ENCODE data around the gene NCKAP5.
A peak's percentile ranks its signal among the peaks of the same experiment; 100 is the strongest.

Gene NCKAP5

GRCh38 chr2:132645176-132645575, 923.1 kb downstream of the NCKAP5 start:
- DNase-seq: no peak

GRCh38 chr2:132642415-132642814, 925.8 kb downstream of the NCKAP5 start:
- no peak for DNase-seq

- no peak for DNase-seq
Observed at GRCh38 chr2:132641819-132642218, 926.4 kb downstream of the NCKAP5 start.

DNA sequence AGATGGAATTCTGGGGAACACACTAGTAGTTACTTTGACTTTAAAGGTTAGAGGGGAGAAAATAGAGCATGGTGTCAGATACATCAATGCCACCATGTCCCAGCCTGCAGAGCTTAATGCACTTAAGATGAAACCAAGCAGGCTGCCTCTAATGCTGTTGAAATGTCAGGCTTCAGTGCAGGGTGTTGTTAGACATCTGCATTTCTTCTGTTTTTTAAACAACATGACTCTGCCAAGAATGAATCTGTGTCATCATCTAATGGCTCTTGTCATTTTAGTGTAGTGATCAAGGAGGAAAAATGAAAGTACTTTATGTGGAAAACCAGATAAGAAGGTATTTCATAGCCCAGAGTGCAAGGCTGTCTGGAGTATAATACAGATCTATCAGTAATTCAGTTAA, 928.1 kb downstream of the NCKAP5 start:
- no peak for DNase-seq

DNA sequence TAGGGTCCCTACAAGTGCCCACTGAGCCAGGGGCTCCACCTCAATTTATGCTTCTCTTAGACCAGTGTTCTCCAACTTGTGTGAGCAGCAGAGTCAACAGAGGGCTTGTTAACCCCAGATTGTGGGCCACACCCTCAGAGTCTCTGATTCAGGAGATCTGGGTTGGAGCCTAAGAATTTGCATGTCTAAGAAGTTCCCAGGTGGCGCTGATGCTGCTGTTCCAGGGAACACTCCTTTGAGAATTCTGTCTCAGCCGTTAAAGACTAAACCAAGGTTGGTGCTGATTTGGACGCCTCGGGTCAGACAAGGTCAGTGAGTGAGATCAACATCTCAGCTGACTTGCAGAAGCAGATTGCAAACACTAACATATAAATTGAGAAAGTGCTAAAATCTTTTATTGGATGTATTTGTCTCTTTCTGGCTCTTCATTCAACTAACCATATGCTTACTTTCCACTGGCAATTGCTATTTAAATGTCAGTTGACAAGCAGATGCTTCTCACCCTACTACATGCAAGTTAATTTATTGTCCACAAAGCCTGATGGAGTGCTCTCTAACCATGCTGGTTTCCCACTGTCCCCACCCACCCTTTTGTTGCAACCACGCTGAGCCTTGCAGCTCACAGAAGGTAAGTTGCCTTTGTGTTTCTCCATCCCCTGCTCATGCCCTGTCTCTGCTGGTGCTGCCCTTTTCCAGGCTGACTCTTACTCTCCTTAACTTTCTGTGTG, 929.8 kb downstream of the NCKAP5 start:
- DNase-seq: no peak

- no peak for DNase-seq
Observed at GRCh38 chr2:132636346-132636745, 931.9 kb downstream of the NCKAP5 start.

DNA sequence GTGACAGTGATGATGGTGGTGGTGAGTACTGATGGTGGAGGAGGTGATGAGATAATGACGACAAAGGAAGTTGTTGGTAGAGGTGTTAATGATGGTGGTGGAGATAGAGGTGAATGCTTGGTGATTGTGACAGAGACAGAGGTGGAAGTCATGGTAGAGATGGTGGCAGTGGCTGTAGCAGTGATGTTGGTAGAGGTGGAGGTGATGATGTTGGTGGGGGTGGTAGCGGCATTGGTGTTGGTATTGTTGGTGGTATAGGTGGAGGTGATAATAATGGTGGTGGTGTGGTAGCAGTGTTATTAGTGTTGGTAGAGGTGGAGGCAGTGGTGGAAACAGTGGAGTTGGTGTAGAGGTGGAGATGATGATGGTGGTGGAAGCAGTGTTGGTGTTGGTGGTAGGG, 934.6 kb downstream of the NCKAP5 start:
- DNase-seq: no peak

GRCh38 chr2:132632000-132632649, 936.1 kb downstream of the NCKAP5 start:
- peak; percentile 29 to 63 for DNase-seq

DNA sequence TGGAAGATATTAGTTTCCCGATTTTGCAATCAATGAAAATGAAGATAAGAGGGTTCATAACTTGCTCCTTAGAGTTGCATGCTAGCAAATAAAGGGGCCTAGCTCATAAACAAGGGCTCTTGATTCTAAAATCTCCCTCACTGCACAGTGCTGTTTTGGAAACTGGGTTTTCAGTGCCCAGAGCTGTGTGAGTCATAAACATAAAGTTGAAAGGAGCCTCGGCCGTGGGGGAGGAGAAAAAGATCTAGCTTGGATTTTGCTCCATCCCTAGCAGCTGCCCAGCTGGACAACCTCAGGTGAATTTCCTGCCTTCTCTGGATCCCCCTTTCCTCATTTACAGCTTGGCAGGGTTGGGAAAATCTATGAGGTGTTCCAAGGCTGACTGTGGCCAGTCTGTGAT, 940.7 kb downstream of the NCKAP5 start:
- DNase-seq: no peak

DNA sequence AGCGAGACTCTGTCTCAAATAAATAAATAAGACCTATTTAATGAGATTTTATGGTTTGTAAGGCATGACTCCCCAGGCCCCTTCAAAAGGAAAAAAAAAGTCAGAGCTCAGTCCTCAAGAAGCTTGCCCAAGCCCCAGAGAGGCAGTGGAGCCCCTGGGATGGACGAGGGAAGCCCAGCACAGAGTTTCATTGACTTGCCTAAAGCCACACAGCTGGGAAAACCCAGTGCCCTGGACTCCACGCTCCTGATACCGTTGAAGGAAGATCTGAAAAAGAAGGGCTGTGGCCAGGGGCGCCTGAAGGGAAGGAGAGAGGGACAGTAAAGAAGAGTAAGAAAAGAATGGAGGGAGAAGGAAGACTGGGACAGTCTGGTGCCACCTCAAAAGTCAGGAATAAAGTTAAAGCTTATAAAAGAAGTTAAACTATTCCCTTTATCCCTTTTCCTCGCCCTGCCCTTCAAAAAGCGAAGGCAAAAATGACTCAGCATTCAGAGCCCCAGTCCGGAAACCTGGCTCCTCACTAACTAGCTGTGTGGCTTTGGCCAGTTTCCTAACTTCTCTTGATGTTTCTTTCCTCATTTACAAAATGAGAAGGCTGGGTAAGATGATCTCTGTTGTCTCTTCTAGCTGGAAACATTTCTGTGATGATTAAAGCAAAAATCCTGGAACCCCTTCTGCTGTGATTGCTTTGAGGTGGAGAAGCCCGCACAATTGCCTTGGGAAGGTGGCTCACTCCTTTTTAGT, 945.0 kb downstream of the NCKAP5 start:
- no peak for DNase-seq

All from hippocampal formation (tissue), 2 donors.